ENCODE data around the gene ADAM10.
"Not testable (repeated sequence)": the region's sequence is repeated elsewhere in the genome, so short reads cannot be mapped to it uniquely, and the experiment has no call there.

The ADAM10 gene

GRCh38 chr15:58770519-58770856 is 21.0 kb upstream of the ADAM10 start:
- peak overlapping the region; percentile 6 for H3K4me3 ChIP-seq (ENCODE audit: low read depth, low read length)
- H3K9me3 ChIP-seq (ENCODE audit: insufficient read depth, low read depth, low read length): no peaks in the 10 kb centered on the region
- H2BK5ac ChIP-seq (ENCODE audit: low read depth, low read length, poor library complexity): peak overlapping the region; percentile 64
- peaks cover 8% of the 10 kb centered on the region for H3K79me2 ChIP-seq (ENCODE audit: control insufficient read depth, insufficient read depth, low read length, poor library complexity)
- peak overlapping the region; percentile 36 for H4K91ac ChIP-seq (ENCODE audit: low read depth, low read length)
- H3K27ac ChIP-seq (ENCODE audit: low read depth, low read length): peak overlapping the region; percentile 24
- H2BK12ac ChIP-seq (ENCODE audit: low read length): no peak overlapping the region
- H2BK120ac ChIP-seq (ENCODE audit: insufficient read depth, low read length, poor library complexity): peak overlapping the region; percentile 10
- peak overlapping the region; percentile 23 for H3K4ac ChIP-seq (ENCODE audit: low read depth, low read length)
- peak overlapping the region; percentile 7 for H3K18ac ChIP-seq (ENCODE audit: low read length)
- peak overlapping the region; percentile 15 for H2AFZ ChIP-seq (ENCODE audit: insufficient read depth, low read length, poor library complexity)
- peak overlapping the region; percentile 57 for H4K8ac ChIP-seq (ENCODE audit: low read depth, low read length)
- H3K27me3 ChIP-seq (ENCODE audit: insufficient read depth, low read length): no peaks in the 10 kb centered on the region
- peak overlapping the region; percentile 45 for H4K12ac ChIP-seq (ENCODE audit: low read depth, low read length)
- peak in 1 of 2 donors; percentile 68 for DNase-seq
- H3K23ac ChIP-seq (ENCODE audit: low read length): no peak overlapping the region
- H3K36me3 ChIP-seq (ENCODE audit: control insufficient read depth in 1 of 2, insufficient read depth in 2 of 2, low read length in 2 of 2): no peaks in the 10 kb centered on the region
- no peak overlapping the region for H2AK5ac ChIP-seq (ENCODE audit: low read length)
- H3K9ac ChIP-seq (ENCODE audit: low read length): no peak overlapping the region
- no CpG with 5 or more reads among the region's 9 CpGs for WGBS (ENCODE audit: extremely low coverage, insufficient coverage, insufficient read length)
- peaks cover 8% of the 10 kb centered on the region for H3K79me1 ChIP-seq (ENCODE audit: low read length)
- peaks cover 2 to 4% of the 10 kb centered on the region in 2 experiments for H3K4me1 ChIP-seq (ENCODE audit: control insufficient read depth in 1 of 2, insufficient read depth in 2 of 2, low read length in 2 of 2)
- peak overlapping the region; percentile 54 for H3K4me2 ChIP-seq (ENCODE audit: low read length)
- peak overlapping the region; percentile 6 for H3K14ac ChIP-seq (ENCODE audit: low read length)

- H3K27me3 ChIP-seq (ENCODE audit: insufficient read depth, low read length); H3K4ac ChIP-seq (ENCODE audit: low read depth, low read length); H3K79me1 ChIP-seq (ENCODE audit: low read length); H3K36me3 ChIP-seq (ENCODE audit: control insufficient read depth in 1 of 2, insufficient read depth in 2 of 2, low read length in 2 of 2); H4K8ac ChIP-seq (ENCODE audit: low read depth, low read length); H2BK5ac ChIP-seq (ENCODE audit: low read depth, low read length, poor library complexity); H3K4me1 ChIP-seq (ENCODE audit: control insufficient read depth in 1 of 2, insufficient read depth in 2 of 2, low read length in 2 of 2); H3K27ac ChIP-seq (ENCODE audit: low read depth, low read length); DNase-seq; H3K18ac ChIP-seq (ENCODE audit: low read length); H4K91ac ChIP-seq (ENCODE audit: low read depth, low read length); H3K9ac ChIP-seq (ENCODE audit: low read length); H3K23ac ChIP-seq (ENCODE audit: low read length); H3K9me3 ChIP-seq (ENCODE audit: insufficient read depth, low read depth, low read length); H3K14ac ChIP-seq (ENCODE audit: low read length); H2AFZ ChIP-seq (ENCODE audit: insufficient read depth, low read length, poor library complexity); H3K4me3 ChIP-seq (ENCODE audit: low read depth, low read length); H4K12ac ChIP-seq (ENCODE audit: low read depth, low read length); H3K79me2 ChIP-seq (ENCODE audit: control insufficient read depth, insufficient read depth, low read length, poor library complexity); H3K4me2 ChIP-seq (ENCODE audit: low read length); H2BK120ac ChIP-seq (ENCODE audit: insufficient read depth, low read length, poor library complexity); H2BK12ac ChIP-seq (ENCODE audit: low read length); H2AK5ac ChIP-seq (ENCODE audit: low read length): not testable (repeated sequence)
- WGBS (ENCODE audit: extremely low coverage, insufficient coverage, insufficient read length): no CpG with 5 or more reads among the region's 7 CpGs
Measured at GRCh38 chr15:58768601-58769004, 19.1 kb upstream of the ADAM10 start.

- Histone ChIP-seq H2BK5ac (ENCODE audit: low read depth, low read length, poor library complexity) (no peak overlapping the region), H4K91ac (ENCODE audit: low read depth, low read length) (no peak overlapping the region), H3K27me3 (ENCODE audit: insufficient read depth, low read length) (no peaks in the 10 kb centered on the region), H3K27ac (ENCODE audit: low read depth, low read length) (no peak overlapping the region), H3K9ac (ENCODE audit: low read length) (no peak overlapping the region), H2BK12ac (ENCODE audit: low read length) (no peak overlapping the region), H3K18ac (ENCODE audit: low read length) (no peak overlapping the region), H3K4me2 (ENCODE audit: low read length) (no peak overlapping the region), H3K14ac (ENCODE audit: low read length) (no peak overlapping the region), H3K4me3 (ENCODE audit: low read depth, low read length) (no peak overlapping the region), H3K36me3 (ENCODE audit: control insufficient read depth in 1 of 2, insufficient read depth in 2 of 2, low read length in 2 of 2) (no peaks in the 10 kb centered on the region), H2BK120ac (ENCODE audit: insufficient read depth, low read length, poor library complexity) (no peak overlapping the region), H3K79me1 (ENCODE audit: low read length) (peaks cover 3% of the 10 kb centered on the region), H4K12ac (ENCODE audit: low read depth, low read length) (no peak overlapping the region), H3K4me1 (ENCODE audit: control insufficient read depth in 1 of 2, insufficient read depth in 2 of 2, low read length in 2 of 2) (peaks cover 0 to 3% of the 10 kb centered on the region in 2 experiments), H3K9me3 (ENCODE audit: insufficient read depth, low read depth, low read length) (no peaks in the 10 kb centered on the region), H2AFZ (ENCODE audit: insufficient read depth, low read length, poor library complexity) (no peak overlapping the region), H4K8ac (ENCODE audit: low read depth, low read length) (no peak overlapping the region), H3K23ac (ENCODE audit: low read length) (no peak overlapping the region), H3K79me2 (ENCODE audit: control insufficient read depth, insufficient read depth, low read length, poor library complexity) (peaks cover 2% of the 10 kb centered on the region), H3K4ac (ENCODE audit: low read depth, low read length) (no peak overlapping the region), H2AK5ac (ENCODE audit: low read length) (no peak overlapping the region)
- no CpG with 5 or more reads among the region's 5 CpGs for WGBS (ENCODE audit: extremely low coverage, insufficient coverage, insufficient read length)
- no peak for DNase-seq
Measured at GRCh38 chr15:58766290-58766689, 16.8 kb upstream of the ADAM10 start.

- Histone ChIP-seq H3K79me1 (ENCODE audit: low read length) (no peaks in the 10 kb centered on the region), H3K79me2 (ENCODE audit: control insufficient read depth, insufficient read depth, low read length, poor library complexity) (no peaks in the 10 kb centered on the region), H4K8ac (ENCODE audit: low read depth, low read length) (no peak overlapping the region), H3K14ac (ENCODE audit: low read length) (no peak overlapping the region), H4K12ac (ENCODE audit: low read depth, low read length) (no peak overlapping the region), H3K23ac (ENCODE audit: low read length) (no peak overlapping the region), H3K4me1 (ENCODE audit: control insufficient read depth in 1 of 2, insufficient read depth in 2 of 2, low read length in 2 of 2) (no peaks in the 10 kb centered on the region), H3K27ac (ENCODE audit: low read depth, low read length) (no peak overlapping the region), H3K9ac (ENCODE audit: low read length) (no peak overlapping the region), H3K27me3 (ENCODE audit: insufficient read depth, low read length) (no peaks in the 10 kb centered on the region), H3K4ac (ENCODE audit: low read depth, low read length) (no peak overlapping the region), H4K91ac (ENCODE audit: low read depth, low read length) (no peak overlapping the region), H3K4me2 (ENCODE audit: low read length) (no peak overlapping the region), H3K9me3 (ENCODE audit: insufficient read depth, low read depth, low read length) (no peaks in the 10 kb centered on the region), H2BK120ac (ENCODE audit: insufficient read depth, low read length, poor library complexity) (no peak overlapping the region), H3K36me3 (ENCODE audit: control insufficient read depth in 1 of 2, insufficient read depth in 2 of 2, low read length in 2 of 2) (no peaks in the 10 kb centered on the region), H2AFZ (ENCODE audit: insufficient read depth, low read length, poor library complexity) (no peak overlapping the region), H2BK5ac (ENCODE audit: low read depth, low read length, poor library complexity) (no peak overlapping the region), H2AK5ac (ENCODE audit: low read length) (no peak overlapping the region), H3K4me3 (ENCODE audit: low read depth, low read length) (no peak overlapping the region), H2BK12ac (ENCODE audit: low read length) (no peak overlapping the region), H3K18ac (ENCODE audit: low read length) (no peak overlapping the region)
- WGBS (ENCODE audit: extremely low coverage, insufficient coverage, insufficient read length): no CpG with 5 or more reads among the region's 5 CpGs
- DNase-seq: no peak
Measured at GRCh38 chr15:58764468-58764867, 15.0 kb upstream of the ADAM10 start.

Measured in trophoblast cell (in vitro differentiated cells and primary cell).